PFSK-1 (cell line): ENCODE results near the gene OMD. TPM values are rescaled to one million over a fixed set of nuclear protein-coding genes. Genes with fewer than 3 reads are reported as not detected.

Experiments used
- FOXP2 ChIP-seq: optimal IDR thresholded peaks from 2 replicates; pipeline ENCODE3; 2011; ENCODE audit warnings: borderline replicate concordance, control low read depth, inconsistent platforms; ENCODE audit not compliant: insufficient read depth; ENCODE audit errors: extremely low read length, extremely low read depth
- POLR2AphosphoS5 ChIP-seq: IDR thresholded peaks from 2 replicates; pipeline ENCODE4 v1.6.1; 2012; ENCODE audit warnings: low read depth, mild to moderate bottlenecking, control low read depth, low read length, moderate library complexity
- REST ChIP-seq, 2 experiments: IDR thresholded peaks; 2 replicates each; pipeline versions ENCODE4 v1.6.1 to v1.8.0; 2011 to 2012; ENCODE audit warnings: low read depth in 2 of 2, low read length in 2 of 2, control low read depth in 1 of 2, inconsistent platforms in 1 of 2, mild to moderate bottlenecking in 1 of 2, moderate library complexity in 1 of 2; ENCODE audit not compliant: insufficient read depth in 1 of 2
- SIN3A ChIP-seq: IDR thresholded peaks from 2 replicates; pipeline ENCODE4 v1.6.1; 2012; ENCODE audit warnings: mild to moderate bottlenecking, low read length, moderate library complexity, borderline replicate concordance; ENCODE audit not compliant: insufficient read depth
- TAF1 ChIP-seq: IDR thresholded peaks from 2 replicates; pipeline ENCODE4 v1.6.1; 2012; ENCODE audit warnings: low read length, control low read depth, borderline replicate concordance; ENCODE audit not compliant: insufficient read depth
- polyA plus RNA-seq: library from polyadenylated mRNA; unstranded; fragments of >200 nt; gene quantifications from one replicate; pipeline ENCODE4 v1.2.1, GENCODE V29; 2012; ENCODE audit warnings: low read depth, missing spikeins; ENCODE audit not compliant: insufficient read length

Gene OMD
- polyA plus RNA-seq: not detected

DNA sequence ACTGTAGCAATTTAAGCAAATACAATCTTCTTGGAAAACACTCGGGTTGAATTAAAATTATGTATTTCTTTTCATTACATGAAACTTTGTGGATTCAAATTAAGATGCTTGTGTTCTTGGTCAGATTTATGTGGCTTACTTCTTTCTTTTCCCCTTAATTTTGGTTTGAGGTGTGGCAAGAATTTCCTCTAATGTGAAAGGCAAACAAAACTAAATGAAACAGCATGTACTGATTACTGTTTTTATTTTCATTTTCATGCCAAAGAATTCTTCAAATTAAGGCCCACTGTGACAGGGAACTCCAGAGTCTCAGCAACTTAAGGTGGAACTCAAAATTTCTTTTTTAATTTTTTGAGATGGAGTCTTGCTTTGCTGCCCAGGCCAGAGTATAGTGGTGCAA lies at the start of gene OMD:
OMD (minus strand) TSS at position 132 of the 400 bp plus-strand sequence. CDS start 6,913 bp downstream, outside the sequence.
- TF ChIP-seq REST (IDR thresholded peaks at IDR 0.05; ENCODE audit: insufficient read depth in 1 of 2, low read depth in 2 of 2, low read length in 2 of 2): no peak
- no peak for TF ChIP-seq SIN3A

- TF ChIP-seq TAF1 (no peak), REST (IDR thresholded peaks at IDR 0.05; ENCODE audit: insufficient read depth in 1 of 2, low read depth in 2 of 2, low read length in 2 of 2) (no peak), FOXP2 (no peak), SIN3A (no peak), POLR2AphosphoS5 (no peak)
Measured at GRCh38 chr9:92468206-92468605, 43.9 kb upstream of the OMD start.

DNA sequence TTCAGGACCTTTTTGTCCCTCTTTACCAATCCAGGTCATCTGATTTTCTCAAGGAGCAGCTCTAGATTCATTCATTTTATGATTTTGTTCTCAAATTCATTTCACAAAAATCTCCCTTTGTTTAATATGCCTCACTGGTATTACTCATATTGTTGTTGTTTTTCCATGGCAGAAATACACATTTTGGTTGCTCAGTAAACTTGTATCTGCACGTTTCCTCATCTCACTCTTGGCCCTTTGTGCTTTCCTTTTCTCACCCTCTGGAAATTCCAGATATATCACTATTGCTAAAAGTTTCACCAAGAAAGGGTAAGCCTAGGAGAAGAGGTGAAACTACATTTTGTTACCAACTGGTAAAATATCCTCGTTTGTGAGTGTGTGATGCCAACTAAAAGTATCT lies 43.2 kb upstream of the OMD start:
- TF ChIP-seq TAF1 (no peak), REST (IDR thresholded peaks at IDR 0.05; ENCODE audit: insufficient read depth in 1 of 2, low read depth in 2 of 2, low read length in 2 of 2) (no peak), FOXP2 (no peak), SIN3A (no peak), POLR2AphosphoS5 (no peak)

GRCh38 chr9:92467041-92467440 lies 42.8 kb upstream of the OMD start:
- TF ChIP-seq FOXP2 (no peak), TAF1 (no peak), REST (IDR thresholded peaks at IDR 0.05; ENCODE audit: insufficient read depth in 1 of 2, low read depth in 2 of 2, low read length in 2 of 2) (no peak), POLR2AphosphoS5 (no peak), SIN3A (no peak)

DNA sequence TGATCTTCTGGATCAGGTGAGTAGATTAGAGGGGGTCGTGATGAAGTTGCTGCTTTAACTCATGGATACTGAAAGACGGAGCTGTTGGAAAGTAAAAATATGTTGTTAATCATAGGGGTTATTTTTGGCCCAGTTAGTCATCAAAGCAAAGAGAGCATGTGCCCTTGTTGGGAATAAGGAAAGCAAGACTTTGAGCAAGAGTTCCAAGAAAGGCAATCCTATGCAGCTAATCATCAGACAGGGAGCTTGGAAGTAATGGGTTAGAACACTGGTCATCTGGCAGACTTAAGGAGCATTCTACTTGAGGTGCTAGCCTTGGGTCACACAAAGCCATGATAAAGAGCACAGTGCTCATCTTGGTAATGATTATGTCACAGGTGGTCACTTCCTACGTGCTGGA lies 39.7 kb upstream of the OMD start:
- TF ChIP-seq POLR2AphosphoS5: no peak
- no peak for TF ChIP-seq REST (IDR thresholded peaks at IDR 0.05; ENCODE audit: insufficient read depth in 1 of 2, low read depth in 2 of 2, low read length in 2 of 2)
- no peak for TF ChIP-seq FOXP2
- no peak for TF ChIP-seq TAF1
- TF ChIP-seq SIN3A: no peak
